Cortex of kidney (tissue), 1 donor: Measurements from ENCODE around the gene HOXA5.

ENCODE experiments used
- DNase-seq: peaks from one replicate; lab custom pipeline; 2025; lab: John Stamatoyannopoulos, UW

Gene HOXA5

DNA sequence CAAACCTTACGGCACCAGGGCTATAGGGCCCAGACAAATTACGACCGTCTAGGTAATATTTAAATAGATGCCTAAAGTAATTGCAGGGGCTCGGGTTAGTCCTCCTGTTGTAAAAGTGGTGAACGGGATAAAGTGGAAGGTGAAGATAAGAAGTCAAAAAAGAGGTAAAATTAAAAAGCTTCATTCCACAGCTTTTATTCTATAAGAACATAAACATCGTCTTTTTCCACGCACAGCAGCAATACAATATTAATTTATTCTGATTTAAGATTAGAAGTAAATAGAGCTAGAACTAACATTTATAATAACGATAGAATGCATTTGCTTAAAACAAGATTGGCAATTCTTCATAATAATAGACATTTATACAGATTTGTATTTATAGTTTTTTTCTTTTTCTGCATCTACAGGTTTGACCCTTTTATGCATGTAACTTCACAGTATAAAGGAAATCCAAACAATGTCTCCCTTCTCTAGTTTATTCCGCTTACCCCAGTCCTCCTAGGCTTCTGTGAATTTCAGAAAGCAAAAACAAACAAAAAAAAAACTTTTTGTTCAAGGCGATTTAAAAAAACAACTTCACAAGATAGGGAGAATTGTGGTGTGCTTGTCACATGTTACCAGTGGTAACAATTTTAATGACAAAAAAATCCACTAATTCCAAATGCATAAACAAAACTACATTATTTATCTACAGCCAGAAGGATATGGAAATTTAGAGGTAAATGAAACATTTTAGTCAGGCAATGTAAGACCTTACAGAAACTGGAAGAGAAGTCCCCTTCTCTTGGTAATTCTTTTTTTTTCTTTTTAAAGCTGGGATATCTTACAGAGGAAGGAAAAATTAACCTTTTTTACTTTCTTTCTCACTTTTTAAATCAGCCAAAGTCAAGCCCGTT lies 27.2 kb upstream of the HOXA5 start:
- DNase-seq: no peak

DNA sequence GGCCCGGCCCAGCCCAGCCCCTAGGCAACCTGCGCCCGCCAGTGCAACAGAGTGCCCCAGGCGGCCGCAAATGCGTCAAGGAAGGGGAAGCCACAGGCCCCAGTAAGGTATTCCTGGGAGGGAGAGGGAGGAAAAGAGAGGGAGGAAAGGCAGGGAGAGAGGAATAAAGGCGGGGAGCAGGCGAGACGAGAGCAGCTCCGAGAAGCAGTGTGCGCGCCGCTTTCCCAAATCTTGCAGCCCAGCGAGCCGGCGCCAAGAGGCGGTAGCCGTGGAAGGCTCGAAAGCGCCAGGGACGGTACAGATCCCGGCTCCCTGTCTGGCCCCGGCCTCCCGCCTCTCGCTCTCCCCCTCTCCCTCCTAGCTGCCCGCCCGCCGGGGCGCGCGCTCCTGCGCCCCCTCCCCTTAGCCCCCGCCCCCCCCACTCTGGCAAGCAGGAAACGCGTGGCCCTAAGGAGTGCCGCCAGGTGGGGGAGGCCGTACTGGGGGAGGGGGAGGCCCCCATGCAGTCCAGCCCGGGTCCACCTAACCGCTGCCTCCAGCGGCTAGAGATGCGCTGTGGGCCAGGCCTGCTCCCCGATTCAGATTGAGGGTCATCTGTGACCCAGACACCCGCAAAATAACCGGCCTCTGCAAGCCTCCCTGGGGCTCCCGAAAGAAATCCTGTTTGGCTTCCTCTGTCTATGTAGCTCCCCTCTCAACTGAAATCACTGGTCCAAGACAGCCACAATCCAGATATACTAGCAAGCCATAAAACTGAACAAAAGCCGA lies 26.4 kb upstream of the HOXA5 start:
- no peak for DNase-seq

DNA sequence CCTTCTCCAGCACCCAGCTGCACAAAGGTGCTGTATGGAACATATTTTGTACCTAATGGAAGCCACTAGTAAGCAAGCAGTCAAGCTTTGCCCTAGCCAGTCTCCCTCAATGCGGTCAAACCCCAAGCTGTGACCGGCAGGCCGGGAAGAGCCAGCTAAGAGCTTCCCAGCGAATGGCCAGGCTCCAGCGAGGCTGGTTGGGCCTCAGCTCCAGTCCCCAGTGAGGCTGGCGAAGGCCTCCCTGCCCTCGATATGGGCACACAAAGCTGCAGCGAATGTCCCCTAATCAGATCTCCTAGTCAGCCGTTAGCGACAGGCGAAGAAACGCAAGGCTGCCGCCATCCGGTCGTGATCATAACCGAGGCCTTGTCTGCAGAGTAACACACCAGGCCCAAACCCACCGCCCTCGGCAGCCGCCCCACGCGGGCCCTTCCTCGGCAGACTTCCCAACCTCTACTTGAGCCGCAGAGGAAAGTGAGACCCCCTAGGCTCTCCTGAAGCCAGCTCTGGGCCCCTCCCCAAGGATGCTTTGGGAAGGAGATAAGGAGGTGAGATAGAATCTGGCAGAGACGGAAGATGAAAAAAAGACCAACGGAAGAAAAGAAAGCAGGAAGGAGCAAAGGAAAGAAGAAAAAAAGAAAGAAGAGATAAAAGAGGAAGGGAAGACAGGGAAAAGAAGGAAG lies 24.9 kb upstream of the HOXA5 start:
- no peak for DNase-seq

DNA sequence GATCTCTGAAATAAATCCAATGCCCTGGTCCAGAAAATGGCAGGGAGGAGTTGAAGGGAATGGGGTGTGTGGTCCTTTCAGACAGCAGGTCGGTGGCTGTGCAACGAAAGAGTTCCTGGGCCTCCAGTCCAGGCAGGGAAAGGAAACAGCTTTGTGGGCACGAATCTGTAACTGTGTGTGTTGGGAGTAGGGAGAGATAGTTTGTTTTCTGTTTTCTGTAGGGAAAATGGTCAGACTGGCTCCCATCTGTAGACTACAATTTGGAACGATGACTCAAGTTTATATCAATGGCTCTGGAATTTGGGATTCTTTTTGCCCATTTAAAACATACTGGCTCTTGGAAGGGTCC lies 24.4 kb upstream of the HOXA5 start:
- DNase-seq: no peak

DNA sequence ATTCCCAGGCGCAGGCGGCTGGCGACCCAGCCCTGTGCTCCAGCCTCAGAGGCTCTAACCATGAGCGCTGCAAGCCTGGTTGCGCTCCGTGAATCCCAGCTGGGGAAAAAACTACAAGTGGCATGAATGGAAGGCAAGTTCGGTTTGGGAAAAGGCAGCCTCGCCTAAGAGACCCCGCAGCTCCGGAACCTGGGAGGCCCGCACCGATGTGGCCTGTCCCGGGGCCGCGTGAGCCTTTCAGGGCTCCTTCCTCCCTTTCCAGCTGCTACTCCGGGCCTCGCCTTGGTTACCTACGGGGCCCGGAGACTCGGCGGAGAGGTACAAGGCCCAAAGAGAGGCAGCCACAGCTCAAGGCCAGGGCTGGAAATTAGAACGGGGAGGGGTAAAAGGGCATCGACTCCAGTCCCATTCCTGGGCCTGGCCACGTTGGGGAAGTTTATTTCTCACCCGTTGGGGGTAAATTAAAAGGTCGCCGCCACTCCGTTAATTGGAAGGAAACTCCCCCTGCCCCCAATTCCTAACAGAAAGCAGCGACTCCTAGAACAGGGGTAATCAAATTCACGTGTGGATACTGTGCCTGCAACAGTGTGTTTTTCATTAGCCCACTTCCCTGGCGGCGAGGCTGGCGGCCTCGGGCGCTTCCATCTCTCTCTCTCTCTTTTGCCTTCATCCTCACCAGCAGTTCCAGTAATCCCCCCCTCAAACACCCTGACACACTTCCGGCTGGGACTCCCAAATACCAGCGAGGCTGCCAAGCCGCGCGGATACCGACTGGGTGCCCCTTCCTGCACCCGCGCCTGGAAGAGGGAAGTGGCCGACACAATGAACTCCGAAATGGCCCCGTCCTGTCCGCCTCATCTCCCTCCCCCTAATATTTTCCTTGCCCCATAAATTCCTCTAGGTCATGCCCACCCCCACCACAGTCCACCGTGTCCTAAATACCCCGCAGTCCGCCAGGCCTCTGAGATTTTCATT lies 23.3 kb upstream of the HOXA5 start:
- DNase-seq: no peak

DNA sequence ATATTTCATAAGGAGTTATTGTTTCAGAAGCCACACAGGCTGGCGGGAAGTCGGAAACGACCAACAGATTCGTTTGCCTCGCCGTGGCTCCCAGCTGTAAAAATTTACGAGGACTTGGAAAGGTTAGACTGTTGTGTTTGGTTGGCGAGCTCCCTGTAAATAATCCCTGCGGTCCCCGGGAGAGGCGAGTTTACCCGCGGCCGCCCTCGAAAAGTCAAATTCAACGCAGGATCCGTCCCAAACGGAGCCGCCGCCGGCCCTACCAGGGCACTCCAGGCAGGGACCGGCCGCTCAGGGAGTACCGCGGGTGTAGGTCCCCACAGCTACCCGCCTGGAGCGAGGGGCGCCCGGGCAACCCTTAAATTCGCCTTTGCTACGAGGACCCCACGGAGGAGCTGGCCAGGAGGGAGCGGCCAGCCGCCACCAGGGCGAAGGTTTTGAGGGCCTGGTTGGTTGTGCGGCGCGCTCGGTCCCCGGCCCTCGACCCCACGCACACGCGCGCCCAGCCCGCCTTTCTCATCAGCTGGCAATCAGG lies 22.6 kb upstream of the HOXA5 start:
- DNase-seq: no peak

DNA sequence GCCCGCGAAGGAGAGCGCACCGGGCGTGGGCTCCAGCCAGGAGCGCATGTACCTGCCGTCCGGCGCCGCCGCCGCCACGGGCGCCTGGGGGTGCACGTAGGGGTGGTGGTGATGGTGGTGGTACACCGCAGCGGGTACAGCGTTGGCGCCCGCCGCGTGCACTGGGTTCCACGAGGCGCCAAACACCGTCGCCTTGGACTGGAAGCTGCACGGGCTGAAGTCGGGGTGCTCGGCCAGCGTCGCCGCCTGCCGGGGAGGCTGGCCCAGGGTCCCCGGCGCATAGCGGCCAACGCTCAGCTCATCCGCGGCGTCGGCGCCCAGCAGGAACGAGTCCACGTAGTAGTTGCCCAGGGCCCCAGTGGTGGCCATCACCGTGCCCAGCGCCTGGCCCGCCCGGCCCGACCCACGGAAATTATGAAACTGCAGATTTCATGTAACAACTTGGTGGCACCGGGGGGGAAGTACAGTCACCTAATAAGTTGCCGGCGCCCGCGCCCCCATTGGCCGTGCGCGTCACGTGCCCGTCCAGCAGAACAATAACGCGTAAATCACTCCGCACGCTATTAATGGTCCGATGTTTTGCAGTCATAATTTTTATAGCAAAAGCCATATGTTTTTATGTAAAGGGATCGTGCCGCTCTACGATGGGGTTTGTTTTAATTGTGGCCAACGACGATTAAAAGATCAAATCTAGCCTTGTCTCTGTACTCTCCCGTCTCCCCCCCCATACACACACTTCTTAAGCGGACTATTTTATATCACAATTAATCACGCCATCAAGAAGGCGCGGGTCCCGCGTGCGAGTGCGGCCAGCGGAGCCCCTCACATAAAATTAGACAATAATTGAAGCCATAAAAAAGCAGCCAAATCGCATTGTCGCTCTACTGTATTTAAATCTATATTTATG lies 21.9 kb upstream of the HOXA5 start, which contains the start of gene HOXA9:
Gene HOXA9, minus strand, starts transcription at position 449 of the 907 bp plus-strand sequence. Its CDS starts 80 bp downstream, at position 369.
- DNase-seq: no peak

DNA sequence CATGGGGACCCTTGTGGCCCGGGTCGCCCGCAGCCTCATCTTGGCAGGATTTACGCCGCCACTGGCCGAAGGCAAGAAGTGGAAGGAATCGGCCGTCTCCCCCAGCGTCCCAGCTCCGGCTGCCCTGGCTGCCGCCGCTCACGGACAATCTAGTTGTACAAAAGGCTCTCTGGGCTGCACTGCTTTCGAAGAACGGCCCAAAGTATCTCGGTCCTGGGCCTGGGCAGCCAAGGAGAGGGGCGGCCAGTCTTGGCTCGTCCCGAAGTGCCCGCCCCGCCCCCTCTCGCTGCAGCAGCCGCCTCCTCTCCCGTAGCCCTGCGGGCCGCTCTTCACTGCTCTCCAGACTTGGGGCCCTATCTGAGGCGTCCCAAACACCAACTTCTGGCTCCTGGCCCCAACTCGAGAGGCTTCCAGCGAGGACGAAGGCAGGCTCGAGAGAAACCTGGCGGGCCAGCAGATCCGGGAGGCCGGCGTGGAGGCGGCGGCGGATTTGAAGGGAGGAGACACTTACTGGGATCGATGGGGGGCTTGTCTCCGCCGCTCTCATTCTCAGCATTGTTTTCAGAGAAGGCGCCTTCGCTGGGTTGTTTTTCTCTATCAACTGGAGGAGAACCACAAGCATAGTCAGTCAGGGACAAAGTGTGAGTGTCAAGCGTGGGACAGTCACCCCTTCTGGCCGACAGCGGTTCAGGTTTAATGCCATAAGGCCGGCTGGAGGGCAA lies 21.0 kb upstream of the HOXA5 start:
- peak; percentile 19 for DNase-seq

DNA sequence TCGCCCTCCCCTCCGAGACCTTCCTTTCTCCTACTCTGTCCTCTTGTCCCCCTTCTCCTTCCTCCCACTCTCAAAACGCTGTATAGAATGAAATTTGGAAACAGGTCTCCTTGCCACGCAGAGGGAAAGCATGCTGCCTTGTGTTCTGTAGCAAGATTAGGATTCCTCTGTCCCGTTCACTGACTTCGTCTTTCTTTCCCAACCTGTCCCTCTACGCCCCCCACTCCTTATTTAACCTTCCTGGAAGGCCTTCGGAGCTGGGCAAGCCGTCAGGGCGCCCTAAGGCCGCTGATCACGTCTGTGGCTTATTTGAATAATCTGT lies 20.5 kb upstream of the HOXA5 start:
- no peak for DNase-seq

DNA sequence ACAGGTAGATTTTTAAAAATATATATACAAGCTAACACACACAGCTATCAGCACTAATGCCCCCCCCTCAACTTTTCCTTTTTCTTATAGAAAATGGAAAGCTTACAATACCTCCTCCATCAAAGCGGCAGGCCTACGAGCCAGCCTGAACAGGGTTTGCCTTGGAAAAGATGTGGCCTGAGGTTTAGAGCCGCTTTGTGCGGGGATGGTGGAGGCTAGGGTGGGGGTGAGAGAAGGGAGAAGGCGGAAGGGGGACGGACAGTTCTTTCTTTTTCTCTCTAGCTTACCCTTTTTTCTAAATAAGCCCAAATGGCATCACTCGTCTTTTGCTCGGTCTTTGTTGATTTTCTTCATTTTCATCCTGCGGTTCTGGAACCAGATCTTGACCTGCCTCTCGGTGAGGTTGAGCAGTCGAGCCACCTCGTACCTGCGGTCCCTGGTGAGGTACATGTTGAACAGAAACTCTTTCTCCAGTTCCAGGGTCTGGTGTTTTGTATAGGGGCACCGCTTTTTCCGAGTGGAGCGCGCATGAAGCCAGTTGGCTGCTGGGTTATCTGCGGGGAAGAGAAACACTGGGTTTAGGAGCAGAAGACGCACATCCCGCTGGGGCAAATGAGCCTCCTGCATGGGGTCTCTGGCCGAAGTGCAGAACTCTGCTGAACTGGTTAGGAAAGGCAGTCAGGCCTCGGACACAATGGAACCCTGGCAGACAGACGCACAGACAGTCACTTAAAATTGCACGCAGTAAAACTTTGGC lies 20.0 kb upstream of the HOXA5 start:
- no peak for DNase-seq

DNA sequence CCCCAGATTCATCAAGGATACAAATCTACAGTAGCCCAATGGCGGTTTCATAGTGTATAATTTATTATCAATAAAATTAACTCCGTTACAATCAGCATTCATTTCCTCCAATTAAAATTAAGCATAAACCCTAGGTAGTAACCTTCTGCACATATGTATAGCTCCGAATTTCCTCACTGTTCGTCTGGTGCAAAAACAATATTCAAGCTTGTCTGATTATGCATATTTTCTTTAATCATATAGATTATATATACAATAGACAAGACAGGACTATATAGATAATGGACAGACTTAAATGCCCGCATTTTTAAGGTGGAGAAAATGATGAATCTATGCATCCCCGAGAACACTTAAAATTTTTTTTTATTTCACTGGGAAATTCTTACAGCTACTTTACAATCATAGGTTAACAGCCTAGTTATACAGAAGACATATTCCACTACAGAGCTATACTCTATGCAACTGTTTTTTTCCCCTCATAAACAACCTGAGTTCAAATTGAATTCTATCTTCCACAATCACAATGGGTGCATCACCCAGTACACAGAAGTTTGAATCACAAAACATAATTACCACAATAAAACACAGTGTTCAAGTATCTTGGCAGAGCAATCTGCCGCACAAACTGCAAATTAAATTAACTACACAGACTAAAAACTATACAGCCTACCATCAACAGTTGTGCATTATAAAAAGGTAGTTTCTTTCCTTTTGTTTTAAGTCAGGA lies 19.2 kb upstream of the HOXA5 start:
- no peak for DNase-seq

DNA sequence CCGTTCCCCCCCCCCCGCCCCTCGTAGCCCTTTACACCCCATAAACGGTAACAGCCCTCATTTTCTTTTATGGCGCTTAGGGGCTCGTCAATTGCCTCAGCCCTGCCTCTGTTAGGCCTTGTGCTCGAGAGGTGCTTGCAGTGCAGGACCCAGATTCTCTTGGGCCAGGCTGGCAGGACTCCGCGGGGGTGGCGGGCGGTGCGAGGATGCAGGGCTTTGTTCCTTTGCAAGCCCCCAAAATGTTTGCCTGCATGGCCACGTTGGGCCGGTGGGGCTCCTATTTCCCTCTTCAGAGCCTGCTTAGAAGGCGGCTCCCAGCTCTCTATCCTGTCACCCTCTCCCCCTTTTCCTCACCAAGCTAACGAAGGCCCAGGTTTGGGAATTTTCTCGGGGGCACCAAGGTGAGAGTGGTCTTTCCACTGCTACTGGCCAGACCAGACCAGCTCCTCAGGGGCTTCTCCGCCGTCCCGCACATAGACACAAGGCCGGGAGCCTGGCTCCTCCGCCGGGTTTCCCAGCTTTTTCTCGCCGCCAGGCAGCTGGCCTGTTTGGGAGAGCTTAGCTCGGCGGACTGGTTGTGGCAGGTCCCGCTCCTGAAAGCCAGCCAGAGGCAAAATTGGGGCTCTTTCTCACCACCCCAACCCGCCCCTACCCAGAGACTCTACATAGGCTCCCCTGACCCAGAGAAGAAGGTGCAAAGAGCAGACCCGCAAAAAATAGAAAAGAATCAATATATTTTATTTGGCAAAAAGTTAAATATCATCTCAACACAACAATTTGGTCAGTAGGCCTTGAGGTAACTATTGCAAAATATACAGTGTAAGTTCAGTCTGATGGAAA lies 18.5 kb upstream of the HOXA5 start:
- DNase-seq: no peak

DNA sequence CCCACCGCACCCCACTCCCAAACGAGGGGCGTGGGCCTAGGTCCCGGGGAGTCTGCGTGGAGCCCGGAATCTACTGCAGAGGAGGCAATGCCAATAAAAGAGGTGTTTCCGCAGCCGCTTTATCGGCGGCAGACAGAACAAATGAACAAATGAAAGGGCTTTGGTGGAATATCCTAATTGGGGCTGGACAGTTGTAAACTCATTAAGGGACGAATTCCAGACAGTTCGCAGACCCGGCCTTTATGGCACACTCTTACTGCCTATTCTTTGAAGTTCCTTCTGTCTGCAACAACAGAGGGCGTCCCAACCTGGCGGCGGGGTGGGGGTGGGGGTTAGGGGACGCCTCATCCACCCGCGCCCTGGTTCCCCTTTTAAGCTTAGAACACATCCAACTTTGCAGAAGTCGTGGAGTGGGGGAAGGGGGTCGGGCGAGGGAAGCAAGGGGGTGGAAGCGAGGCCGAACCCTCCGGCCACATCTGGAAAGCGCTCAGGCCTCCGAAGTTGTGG lies 17.8 kb upstream of the HOXA5 start:
- no peak for DNase-seq

DNA sequence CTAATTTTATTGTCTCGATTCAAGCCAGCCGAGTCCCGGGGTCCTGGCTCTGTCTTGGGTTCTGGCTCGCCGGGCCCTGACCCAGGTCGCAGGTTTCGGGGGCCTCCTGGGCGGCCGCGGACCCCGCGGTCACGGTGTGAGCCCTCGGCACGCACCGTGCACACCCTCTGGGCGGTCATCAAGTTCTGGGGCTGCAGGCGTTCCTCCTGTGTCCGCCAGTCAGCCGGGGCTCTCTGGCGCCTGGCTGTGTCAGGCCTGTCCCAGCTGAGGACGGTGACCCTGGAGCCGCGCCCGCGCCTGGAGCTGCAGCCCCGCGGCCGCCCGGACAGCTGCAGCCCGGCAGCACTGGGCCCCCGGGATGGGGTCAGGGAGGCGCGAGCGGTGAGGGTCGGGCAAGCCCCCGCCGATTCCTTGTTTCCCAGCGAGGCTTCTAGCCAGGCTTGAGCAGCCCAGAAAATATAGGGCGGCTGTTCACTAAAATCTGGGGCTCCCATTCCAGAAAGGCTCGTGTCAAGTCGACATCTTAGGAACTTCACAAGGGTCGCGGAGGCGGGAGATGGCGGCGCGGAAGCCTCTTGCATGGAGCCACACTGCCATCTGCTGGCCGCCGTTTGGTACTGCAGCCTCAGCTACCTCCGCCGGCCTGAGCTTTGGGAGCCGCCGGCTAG lies 17.2 kb upstream of the HOXA5 start:
- no peak for DNase-seq

DNA sequence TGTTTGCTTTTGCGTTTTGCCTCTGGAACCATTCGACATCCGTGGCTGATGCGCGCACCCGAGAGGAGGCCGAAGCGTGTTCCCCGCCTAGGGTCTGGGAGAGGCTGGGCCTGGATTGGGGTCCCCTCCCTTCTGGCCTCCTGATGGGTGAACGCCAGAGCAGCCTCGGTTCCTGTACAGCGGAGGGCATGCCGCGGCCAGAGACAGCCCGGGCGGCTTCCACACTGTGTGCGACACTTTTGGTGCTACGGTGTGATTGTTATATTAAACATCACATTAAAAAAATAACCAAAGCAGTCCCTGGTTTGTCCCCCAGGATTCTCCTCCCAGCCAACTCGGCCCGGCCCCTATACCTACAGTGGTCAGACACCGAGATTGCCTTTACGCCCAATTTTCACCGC lies 16.7 kb upstream of the HOXA5 start:
- DNase-seq: no peak
